Calu3 (cell line): ENCODE data around the gene KCNA2. TPM values are rescaled to one million over a fixed set of nuclear protein-coding genes. Genes with fewer than 3 reads are reported as not detected.

Experiments used
- BruUV-seq: library from RNA; stranded (reverse); fragments of 400-500 nt; replicated peaks from 2 replicates; lab custom pipeline; 2021; lab: Mats Ljungman, UMichigan
- CTCF ChIA-PET: fragments of 300-600 bp; sonication (Branson Sonifier 250); formaldehyde crosslinking; loops from one replicate; lab custom pipeline; 2022; ENCODE audit warnings: antibody characterized with exemption; lab: Charles Lee
- DNase-seq: peaks from one replicate; pipeline ENCODE4 v3.0.0; 2022
- H3K27ac Mint-ChIP-seq: one replicate; pipeline ENCODE4 v1.8.0; 2022; ENCODE audit warnings: mixed read lengths; ENCODE audit not compliant: unreplicated experiment
- H3K27me3 Mint-ChIP-seq: one replicate; pipeline ENCODE4 v1.8.0; 2022; ENCODE audit warnings: mixed read lengths; ENCODE audit not compliant: unreplicated experiment
- H3K36me3 Mint-ChIP-seq: one replicate; pipeline ENCODE4 v1.8.0; 2022; ENCODE audit warnings: mild to moderate bottlenecking, moderate library complexity, mixed read lengths; ENCODE audit not compliant: insufficient read depth, unreplicated experiment
- H3K4me1 Mint-ChIP-seq: one replicate; pipeline ENCODE4 v1.8.0; 2022; ENCODE audit warnings: mild to moderate bottlenecking, low read depth, mixed read lengths; ENCODE audit not compliant: unreplicated experiment
- H3K4me3 Mint-ChIP-seq: one replicate; pipeline ENCODE4 v1.8.0; 2022; ENCODE audit warnings: mild to moderate bottlenecking, low read depth, moderate library complexity, mixed read lengths; ENCODE audit not compliant: unreplicated experiment
- H3K9me3 Mint-ChIP-seq: one replicate; pipeline ENCODE4 v1.8.0; 2022; ENCODE audit warnings: low read depth, mixed read lengths; ENCODE audit not compliant: unreplicated experiment
- intact Hi-C: fragments of 100-400 bp; cut with micrococcal nuclease; formaldehyde crosslinking; loops from one replicate; pipeline ENCODE4 v1.10.0; 2022; ENCODE audit not compliant: unreplicated experiment
- total RNA-seq: library from RNA; stranded (reverse); gene quantifications from 2 replicates; pipeline ENCODE4 v1.2.3, GENCODE V29; 2022
- TF ChIP-seq, protein P1 (sequence below): fragments of 200-600 bp; IDR thresholded peaks from one replicate; pipeline ENCODE4 v1.8.0; 2022; ENCODE audit warnings: antibody characterized with exemption; ENCODE audit not compliant: unreplicated experiment

The KCNA2 gene
- total RNA-seq, 1 experiment from 2014 or later, result not detected

DNA sequence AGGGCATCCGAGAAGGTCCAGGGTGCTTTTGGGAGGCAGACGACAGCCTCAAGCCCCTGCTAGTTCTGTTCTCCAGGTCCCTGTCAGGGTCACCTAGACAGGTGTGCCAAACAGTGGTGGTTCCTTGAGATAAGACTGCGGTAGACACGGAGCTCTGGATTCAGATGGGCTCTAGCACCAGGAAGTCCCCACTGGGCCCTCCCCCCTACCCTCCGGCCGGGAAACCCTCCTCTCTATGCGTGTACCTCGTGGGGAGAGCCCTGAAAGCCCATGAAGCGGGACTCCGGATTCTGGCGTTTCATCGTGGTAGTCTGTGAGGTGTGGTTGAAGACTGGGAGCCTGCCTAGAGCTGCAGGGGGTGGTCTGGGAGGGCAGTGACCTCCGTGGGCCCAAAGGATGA lies 2.1 kb upstream of the KCNA2 start:
- Mint-ChIP-seq H3K27ac (no peak overlapping the region), H3K4me1 (no peaks in the 10 kb centered on the region), H3K36me3 (no peaks in the 10 kb centered on the region), H3K9me3 (no peaks in the 10 kb centered on the region), H3K27me3 (peaks cover 91% of the 10 kb centered on the region), H3K4me3 (no peak overlapping the region)
- CTCF ChIA-PET, result no interaction called here
- intact Hi-C loops, result no loop called here
- TF ChIP-seq, protein P1, sequence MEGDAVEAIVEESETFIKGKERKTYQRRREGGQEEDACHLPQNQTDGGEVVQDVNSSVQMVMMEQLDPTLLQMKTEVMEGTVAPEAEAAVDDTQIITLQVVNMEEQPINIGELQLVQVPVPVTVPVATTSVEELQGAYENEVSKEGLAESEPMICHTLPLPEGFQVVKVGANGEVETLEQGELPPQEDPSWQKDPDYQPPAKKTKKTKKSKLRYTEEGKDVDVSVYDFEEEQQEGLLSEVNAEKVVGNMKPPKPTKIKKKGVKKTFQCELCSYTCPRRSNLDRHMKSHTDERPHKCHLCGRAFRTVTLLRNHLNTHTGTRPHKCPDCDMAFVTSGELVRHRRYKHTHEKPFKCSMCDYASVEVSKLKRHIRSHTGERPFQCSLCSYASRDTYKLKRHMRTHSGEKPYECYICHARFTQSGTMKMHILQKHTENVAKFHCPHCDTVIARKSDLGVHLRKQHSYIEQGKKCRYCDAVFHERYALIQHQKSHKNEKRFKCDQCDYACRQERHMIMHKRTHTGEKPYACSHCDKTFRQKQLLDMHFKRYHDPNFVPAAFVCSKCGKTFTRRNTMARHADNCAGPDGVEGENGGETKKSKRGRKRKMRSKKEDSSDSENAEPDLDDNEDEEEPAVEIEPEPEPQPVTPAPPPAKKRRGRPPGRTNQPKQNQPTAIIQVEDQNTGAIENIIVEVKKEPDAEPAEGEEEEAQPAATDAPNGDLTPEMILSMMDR, result no peak
- no peak for DNase-seq
- BruUV-seq, result no TSS peak

DNA sequence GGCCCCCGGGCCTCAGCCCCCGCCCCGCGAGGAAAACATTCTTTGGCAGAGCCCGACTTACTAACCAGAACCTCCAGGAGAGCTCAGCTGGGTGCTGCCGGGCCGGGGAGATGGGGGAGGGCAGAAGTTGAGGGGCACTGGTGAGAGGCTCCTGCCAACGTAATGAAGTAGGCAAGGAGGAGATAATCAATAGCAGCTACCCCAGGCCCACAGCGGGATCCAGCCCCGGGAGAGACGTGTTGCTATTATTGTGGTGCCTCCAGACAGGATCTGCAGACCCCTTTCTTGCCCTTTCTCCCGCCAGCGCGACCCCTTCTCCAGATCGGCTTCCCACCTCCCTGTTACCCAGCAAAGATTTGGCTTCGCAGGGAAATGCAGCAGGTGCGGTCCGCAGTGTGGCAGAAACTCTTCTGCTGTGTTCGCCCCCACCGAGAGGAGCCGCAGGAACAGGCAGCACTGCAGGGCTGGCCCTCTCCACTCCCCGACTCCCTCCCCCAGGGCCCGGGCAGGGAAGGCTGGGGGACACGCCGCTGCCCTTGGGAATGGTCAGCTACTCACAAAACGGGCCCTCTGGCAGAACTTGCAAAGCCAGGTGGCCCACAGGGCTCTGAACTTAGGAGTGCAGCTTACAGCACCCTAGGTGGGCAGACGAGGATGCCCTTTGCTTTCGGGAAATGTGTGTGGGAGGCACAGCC lies 1.5 kb upstream of the KCNA2 start:
- no peaks in the 10 kb centered on the region for H3K4me1 Mint-ChIP-seq
- H3K27me3 Mint-ChIP-seq, result peaks cover 91% of the 10 kb centered on the region
- TF ChIP-seq, protein P1, result no peak
- H3K27ac Mint-ChIP-seq, result no peak overlapping the region
- no peaks in the 10 kb centered on the region for H3K9me3 Mint-ChIP-seq
- peak overlapping the region; percentile 64 for H3K4me3 Mint-ChIP-seq
- intact Hi-C loops, result no loop called here
- no peak for DNase-seq
- no peaks in the 10 kb centered on the region for H3K36me3 Mint-ChIP-seq
- BruUV-seq, result no TSS peak
- CTCF ChIA-PET, result interaction anchor here (1.1 kb wide), 1 partner anchor 175 kb away, joined by 5 read pairs; no protein-coding TSS in a partner anchor

DNA sequence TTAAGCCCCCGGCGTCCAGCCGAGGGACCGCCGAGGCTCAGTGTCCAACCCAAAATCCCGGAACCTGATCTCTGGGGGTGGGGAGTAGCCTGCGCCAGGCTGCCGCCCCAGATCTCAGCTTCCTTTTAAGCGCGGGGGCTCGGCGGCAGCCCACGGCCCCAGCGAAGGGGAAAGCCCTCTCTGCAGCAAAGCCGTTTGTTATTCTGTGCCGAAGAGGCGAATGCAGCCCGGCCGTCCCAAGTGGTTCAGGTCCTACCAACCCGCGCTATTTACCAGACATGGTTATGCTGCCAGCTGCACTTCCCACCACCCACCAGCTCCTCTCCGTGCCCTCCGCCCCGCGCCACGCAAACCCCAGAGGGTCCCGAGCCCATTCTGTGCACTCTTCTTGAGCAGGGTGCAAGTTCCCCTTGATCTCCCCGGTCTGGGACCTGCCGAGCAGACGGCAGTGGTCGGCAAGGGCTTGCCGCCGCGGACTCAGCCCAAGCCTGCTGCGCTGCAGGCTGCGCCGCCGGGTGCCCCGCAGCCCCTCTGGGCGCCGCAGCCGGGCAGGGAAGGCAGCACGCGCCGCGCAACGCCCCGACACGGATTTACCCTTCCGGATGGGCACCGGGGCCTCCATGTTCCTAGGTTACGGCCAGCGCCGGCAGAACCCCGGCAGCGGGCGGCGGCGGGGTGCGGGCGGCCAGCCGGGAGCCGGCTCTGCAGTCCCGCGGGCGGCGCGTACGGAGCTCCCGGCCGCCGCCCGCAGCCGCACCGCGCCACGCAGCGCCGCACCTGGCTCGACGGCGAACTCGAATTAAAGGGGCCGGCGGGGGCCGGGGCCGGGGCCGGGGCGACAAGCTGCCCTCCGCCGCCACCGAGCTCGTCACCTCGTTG lies 738 bp upstream of the KCNA2 start:
- CTCF ChIA-PET, result interaction anchor here (1.1 kb wide), 1 partner anchor 176 kb away, joined by 5 read pairs; no protein-coding TSS in a partner anchor
- no peak for DNase-seq
- BruUV-seq, result no TSS peak
- TF ChIP-seq, protein P1, result no peak
- Mint-ChIP-seq H3K27ac (no peak overlapping the region), H3K36me3 (no peaks in the 10 kb centered on the region), H3K4me1 (no peaks in the 10 kb centered on the region), H3K4me3 (peak overlapping the region; percentile 64), H3K27me3 (peaks cover 85% of the 10 kb centered on the region), H3K9me3 (no peaks in the 10 kb centered on the region)
- intact Hi-C loops, result no loop called here

DNA sequence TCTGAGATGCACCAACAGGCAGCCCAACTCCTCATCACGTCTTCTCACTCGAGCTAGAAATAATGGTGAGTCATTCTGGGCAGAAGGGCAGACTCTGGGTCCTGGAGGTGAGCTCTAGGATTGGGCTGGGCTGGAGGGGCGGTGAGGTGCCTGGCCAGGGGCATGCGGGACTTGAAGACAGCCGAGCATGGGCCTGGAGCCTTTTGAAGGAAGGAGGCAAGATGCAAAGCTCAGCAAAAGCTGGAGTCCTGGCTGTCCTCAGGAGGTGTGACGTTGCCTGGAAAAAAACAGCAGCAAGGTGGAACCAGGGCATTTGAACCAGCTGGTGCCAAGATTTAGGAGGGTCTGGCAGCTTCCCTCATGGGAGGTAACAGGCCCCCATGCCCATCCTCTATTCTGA lies 712 bp downstream of the KCNA2 start:
- Mint-ChIP-seq H3K9me3 (no peaks in the 10 kb centered on the region), H3K27ac (no peak overlapping the region), H3K4me1 (no peaks in the 10 kb centered on the region), H3K4me3 (no peak overlapping the region), H3K27me3 (peaks cover 89% of the 10 kb centered on the region), H3K36me3 (no peaks in the 10 kb centered on the region)
- no peak for DNase-seq
- intact Hi-C loops, result no loop called here
- TF ChIP-seq, protein P1, result no peak
- CTCF ChIA-PET, result interaction anchor here (1.2 kb wide), 1 partner anchor 14 kb away, joined by 7 read pairs; no protein-coding TSS in a partner anchor
- BruUV-seq, result no TSS peak
